Measurements from ENCODE around the gene SHISAL2A.

SHISAL2A gene

GRCh38 chr1:52657702-52658101 is 24.7 kb downstream of the SHISAL2A start (continued):
- TF ChIP-seq POU6F1 (CRISPR knock-in tag; IDR thresholded peaks at IDR 0.05; ENCODE audit: borderline replicate concordance, low read depth) (no peak), ZNF8 (CRISPR knock-in tag; IDR thresholded peaks at IDR 0.05) (no peak), ZC3H10 (CRISPR knock-in tag; IDR thresholded peaks at IDR 0.05) (no peak), SNAI2 (CRISPR knock-in tag; IDR thresholded peaks at IDR 0.05) (no peak), ARNTL (CRISPR knock-in tag; IDR thresholded peaks at IDR 0.05; ENCODE audit: borderline replicate concordance, low read depth) (no peak), OSR1 (CRISPR knock-in tag; IDR thresholded peaks at IDR 0.05) (no peak), ZNF70 (CRISPR knock-in tag; IDR thresholded peaks at IDR 0.05) (no peak)
- TF ChIP-seq, protein P1, sequence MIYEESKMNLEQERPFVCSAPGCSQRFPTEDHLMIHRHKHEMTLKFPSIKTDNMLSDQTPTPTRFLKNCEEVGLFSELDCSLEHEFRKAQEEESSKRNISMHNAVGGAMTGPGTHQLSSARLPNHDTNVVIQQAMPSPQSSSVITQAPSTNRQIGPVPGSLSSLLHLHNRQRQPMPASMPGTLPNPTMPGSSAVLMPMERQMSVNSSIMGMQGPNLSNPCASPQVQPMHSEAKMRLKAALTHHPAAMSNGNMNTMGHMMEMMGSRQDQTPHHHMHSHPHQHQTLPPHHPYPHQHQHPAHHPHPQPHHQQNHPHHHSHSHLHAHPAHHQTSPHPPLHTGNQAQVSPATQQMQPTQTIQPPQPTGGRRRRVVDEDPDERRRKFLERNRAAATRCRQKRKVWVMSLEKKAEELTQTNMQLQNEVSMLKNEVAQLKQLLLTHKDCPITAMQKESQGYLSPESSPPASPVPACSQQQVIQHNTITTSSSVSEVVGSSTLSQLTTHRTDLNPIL (CRISPR knock-in tag; IDR thresholded peaks at IDR 0.05; ENCODE audit: low read depth): no peak

GRCh38 chr1:52658795-52659194 is 25.8 kb downstream of the SHISAL2A start:
- no peak for ATAC-seq
- TF ChIP-seq, protein P1 (CRISPR knock-in tag; IDR thresholded peaks at IDR 0.05; ENCODE audit: low read depth): no peak
- no peak for TF ChIP-seq CSDC2 (CRISPR knock-in tag; IDR thresholded peaks at IDR 0.05)
- TF ChIP-seq, protein P2, sequence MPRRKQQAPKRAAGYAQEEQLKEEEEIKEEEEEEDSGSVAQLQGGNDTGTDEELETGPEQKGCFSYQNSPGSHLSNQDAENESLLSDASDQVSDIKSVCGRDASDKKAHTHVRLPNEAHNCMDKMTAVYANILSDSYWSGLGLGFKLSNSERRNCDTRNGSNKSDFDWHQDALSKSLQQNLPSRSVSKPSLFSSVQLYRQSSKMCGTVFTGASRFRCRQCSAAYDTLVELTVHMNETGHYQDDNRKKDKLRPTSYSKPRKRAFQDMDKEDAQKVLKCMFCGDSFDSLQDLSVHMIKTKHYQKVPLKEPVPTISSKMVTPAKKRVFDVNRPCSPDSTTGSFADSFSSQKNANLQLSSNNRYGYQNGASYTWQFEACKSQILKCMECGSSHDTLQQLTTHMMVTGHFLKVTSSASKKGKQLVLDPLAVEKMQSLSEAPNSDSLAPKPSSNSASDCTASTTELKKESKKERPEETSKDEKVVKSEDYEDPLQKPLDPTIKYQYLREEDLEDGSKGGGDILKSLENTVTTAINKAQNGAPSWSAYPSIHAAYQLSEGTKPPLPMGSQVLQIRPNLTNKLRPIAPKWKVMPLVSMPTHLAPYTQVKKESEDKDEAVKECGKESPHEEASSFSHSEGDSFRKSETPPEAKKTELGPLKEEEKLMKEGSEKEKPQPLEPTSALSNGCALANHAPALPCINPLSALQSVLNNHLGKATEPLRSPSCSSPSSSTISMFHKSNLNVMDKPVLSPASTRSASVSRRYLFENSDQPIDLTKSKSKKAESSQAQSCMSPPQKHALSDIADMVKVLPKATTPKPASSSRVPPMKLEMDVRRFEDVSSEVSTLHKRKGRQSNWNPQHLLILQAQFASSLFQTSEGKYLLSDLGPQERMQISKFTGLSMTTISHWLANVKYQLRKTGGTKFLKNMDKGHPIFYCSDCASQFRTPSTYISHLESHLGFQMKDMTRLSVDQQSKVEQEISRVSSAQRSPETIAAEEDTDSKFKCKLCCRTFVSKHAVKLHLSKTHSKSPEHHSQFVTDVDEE (CRISPR knock-in tag; IDR thresholded peaks at IDR 0.05): no peak
- TF ChIP-seq ZFP3 (CRISPR knock-in tag; IDR thresholded peaks at IDR 0.05): no peak
- no peak for TF ChIP-seq ZNF70 (CRISPR knock-in tag; IDR thresholded peaks at IDR 0.05)
- no peak for TF ChIP-seq PATZ1 (CRISPR knock-in tag; IDR thresholded peaks at IDR 0.05; ENCODE audit: borderline replicate concordance)
- no peak for TF ChIP-seq TOX (CRISPR knock-in tag; IDR thresholded peaks at IDR 0.05; ENCODE audit: borderline replicate concordance)
- TF ChIP-seq ZFP30 (CRISPR knock-in tag; IDR thresholded peaks at IDR 0.05): no peak

GRCh38 chr1:52659356-52659755 is 26.4 kb downstream of the SHISAL2A start:
- no peak for ATAC-seq

More at GRCh38 chr1:52659356-52659755, 26.4 kb downstream of the SHISAL2A start:
- TF ChIP-seq ZNF70 (CRISPR knock-in tag; IDR thresholded peaks at IDR 0.05) (no peak), OSR1 (CRISPR knock-in tag; IDR thresholded peaks at IDR 0.05) (no peak), CSDC2 (CRISPR knock-in tag; IDR thresholded peaks at IDR 0.05) (no peak), ZC3H10 (CRISPR knock-in tag; IDR thresholded peaks at IDR 0.05) (no peak), ZNF565 (CRISPR knock-in tag; conservative IDR thresholded peaks at IDR 0.05; ENCODE audit: low read depth) (no peak), POU6F1 (CRISPR knock-in tag; IDR thresholded peaks at IDR 0.05; ENCODE audit: borderline replicate concordance, low read depth) (no peak), TCF4 (CRISPR knock-in tag; IDR thresholded peaks at IDR 0.05; ENCODE audit: borderline replicate concordance) (no peak), BACH2 (CRISPR knock-in tag; IDR thresholded peaks at IDR 0.05; ENCODE audit: borderline replicate concordance) (no peak), RARB (CRISPR knock-in tag; IDR thresholded peaks at IDR 0.05) (no peak), ISL1 (CRISPR knock-in tag; IDR thresholded peaks at IDR 0.05) (no peak), GLIS3 (CRISPR knock-in tag; IDR thresholded peaks at IDR 0.05) (no peak), ESRRG (CRISPR knock-in tag; IDR thresholded peaks at IDR 0.05) (no peak)

All from SK-N-SH treated with all-trans-retinoic acid at 6 μM for 48 hours (cell line).